IMR-90 (cell line): ENCODE measurements around the gene PMCH. TPM values are rescaled to one million over a fixed set of nuclear protein-coding genes. Genes with fewer than 3 reads are reported as not detected.

Experiments used
- ATAC-seq: fragments of 200-7000 bp; cut with Tn5 transposase; 2 replicates; pipeline ENCODE4 v1.9.1; 2020; ENCODE audit warnings: low read depth, mild to moderate bottlenecking, moderate library complexity
- BruUV-seq: library from RNA; stranded (reverse); fragments of 400-500 nt; replicated peaks from 2 replicates; lab custom pipeline; 2021; lab: Mats Ljungman, UMichigan
- CTCF ChIA-PET: fragments of 300-600 bp; formaldehyde crosslinking; extraction: SDS; loops from one replicate; lab custom pipeline; 2021; ENCODE audit warnings: antibody characterized with exemption; lab: Yijun Ruan, JAX
- POLR2A ChIA-PET: fragments of 300-600 bp; sonication (Branson Sonifier 250); formaldehyde crosslinking; loops from one replicate; lab custom pipeline; 2022; ENCODE audit warnings: antibody characterized with exemption; ENCODE audit not compliant: unreplicated experiment; lab: Charles Lee
- DNase-seq: peaks from one replicate; pipeline ENCODE4 v3.0.0; 2013
- H2AFZ ChIP-seq: replicated peaks from 2 replicates; pipeline ENCODE3; 2013; ENCODE audit warnings: low read length, mild to moderate bottlenecking; ENCODE audit not compliant: poor library complexity
- H2AK5ac ChIP-seq: 2 replicates; pipeline ENCODE4 v1.6.1; 2013; ENCODE audit warnings: low read depth, low read length, inconsistent platforms
- H2AK9ac ChIP-seq: replicated peaks from 2 replicates; pipeline ENCODE3; 2013; ENCODE audit warnings: mild to moderate bottlenecking, low read depth, low read length, moderate library complexity; ENCODE audit not compliant: poor library complexity
- H2BK120ac ChIP-seq: 2 replicates; pipeline ENCODE4 v1.6.1; 2013; ENCODE audit warnings: low read depth, low read length, inconsistent platforms
- H2BK15ac ChIP-seq: 3 replicates; pipeline ENCODE4 v1.6.1; 2013; ENCODE audit warnings: low read depth, low read length, inconsistent platforms
- H2BK20ac ChIP-seq: 2 replicates; pipeline ENCODE4 v1.6.1; 2013; ENCODE audit warnings: low read depth, mild to moderate bottlenecking, inconsistent platforms, low read length, moderate library complexity
- H2BK5ac ChIP-seq: 2 replicates; pipeline ENCODE4 v1.6.1; 2013; ENCODE audit warnings: mild to moderate bottlenecking, low read depth, low read length, inconsistent platforms; ENCODE audit not compliant: poor library complexity, severe bottlenecking
- H3K14ac ChIP-seq: replicated peaks from 2 replicates; pipeline ENCODE4 v1.6.1; 2013; ENCODE audit warnings: low read depth, low read length, inconsistent platforms
- H3K18ac ChIP-seq: 2 replicates; pipeline ENCODE4 v1.6.1; 2013; ENCODE audit warnings: low read depth, low read length, control low read depth
- H3K23ac ChIP-seq: 2 replicates; pipeline ENCODE4 v1.6.1; 2013; ENCODE audit warnings: low read depth, low read length, inconsistent platforms
- H3K27ac ChIP-seq: 2 replicates; pipeline ENCODE4 v1.5.1; 2013; ENCODE audit warnings: mild to moderate bottlenecking, control low read depth, low read length; ENCODE audit not compliant: insufficient read depth
- H3K27me3 ChIP-seq: 2 replicates; pipeline ENCODE4 v1.6.1; 2013; ENCODE audit warnings: low read length; ENCODE audit not compliant: control insufficient read depth, insufficient read depth
- H3K36me3 ChIP-seq: 2 replicates; pipeline ENCODE4 v1.6.1; 2013; ENCODE audit warnings: low read length, mixed read lengths; ENCODE audit not compliant: control insufficient read depth, insufficient read depth
- H3K4ac ChIP-seq: 2 replicates; pipeline ENCODE4 v1.6.1; 2013; ENCODE audit warnings: low read depth, low read length, inconsistent platforms
- H3K4me1 ChIP-seq: 2 replicates; pipeline ENCODE4 v1.6.1; 2013; ENCODE audit warnings: low read length, mixed read lengths; ENCODE audit not compliant: control insufficient read depth, insufficient read depth
- H3K4me2 ChIP-seq: 2 replicates; pipeline ENCODE4 v1.6.1; 2013; ENCODE audit warnings: low read depth, mild to moderate bottlenecking, control low read depth, low read length, moderate library complexity
- H3K4me3 ChIP-seq: 2 replicates; pipeline ENCODE4 v1.5.1; 2013; ENCODE audit warnings: low read depth, mild to moderate bottlenecking, control low read depth, low read length, moderate library complexity; ENCODE audit not compliant: insufficient read depth
- H3K56ac ChIP-seq: 2 replicates; pipeline ENCODE4 v1.6.1; 2013; ENCODE audit warnings: low read length, inconsistent platforms; ENCODE audit not compliant: insufficient read depth; ENCODE audit errors: extremely low read depth
- H3K79me1 ChIP-seq, 2 experiments: 2 replicates each; pipeline ENCODE4 v1.6.1; 2013; ENCODE audit warnings: low read length in 2 of 2, inconsistent platforms in 1 of 2, low read depth in 1 of 2
- H3K9ac ChIP-seq: 2 replicates; pipeline ENCODE4 v1.6.1; 2013; ENCODE audit warnings: low read depth, low read length, control low read depth
- H3K9me1 ChIP-seq: 2 replicates; pipeline ENCODE4 v1.6.1; 2013; ENCODE audit warnings: low read length, inconsistent platforms; ENCODE audit not compliant: insufficient read depth
- H3K9me3 ChIP-seq: 2 replicates; pipeline ENCODE4 v1.6.1; 2013; ENCODE audit warnings: low read length; ENCODE audit not compliant: control insufficient read depth, insufficient read depth
- H4K20me1 ChIP-seq: 2 replicates; pipeline ENCODE4 v1.6.1; 2013; ENCODE audit warnings: low read length, inconsistent platforms; ENCODE audit not compliant: insufficient read depth
- H4K5ac ChIP-seq: 2 replicates; pipeline ENCODE4 v1.6.1; 2013; ENCODE audit warnings: mild to moderate bottlenecking, low read depth, low read length, control low read depth
- H4K8ac ChIP-seq, 2 experiments: 2 replicates each; pipeline ENCODE4 v1.6.1; 2013; ENCODE audit warnings: low read depth in 2 of 2, low read length in 2 of 2, control low read depth in 1 of 2, inconsistent platforms in 1 of 2
- H4K91ac ChIP-seq: 2 replicates; pipeline ENCODE4 v1.6.1; 2013; ENCODE audit warnings: low read depth, low read length, inconsistent platforms; ENCODE audit not compliant: insufficient read depth
- BHLHE40 ChIP-seq: fragments of 150-350 bp; IDR thresholded peaks from 2 replicates; pipeline ENCODE4 v1.6.1; 2016; ENCODE audit warnings: mild to moderate bottlenecking, low read depth, low read length
- CEBPB ChIP-seq: IDR thresholded peaks from 2 replicates; pipeline ENCODE4 v1.6.1; 2012; ENCODE audit warnings: low read depth, low read length, improper control_type of control experiment
- CHD1 ChIP-seq: IDR thresholded peaks from 2 replicates; pipeline ENCODE4 v1.6.1; 2012; ENCODE audit warnings: low read depth, low read length, improper control_type of control experiment
- CTCF ChIP-seq: conservative IDR thresholded peaks from 2 replicates; pipeline ENCODE4 v1.5.1; 2012; ENCODE audit warnings: mild to moderate bottlenecking, low read depth, low read length, improper control_type of control experiment
- ELK1 ChIP-seq: fragments of 150-350 bp; IDR thresholded peaks from 2 replicates; pipeline ENCODE4 v1.6.1; 2016; ENCODE audit warnings: low read depth, mild to moderate bottlenecking, low read length, moderate library complexity, borderline replicate concordance
- FOS ChIP-seq: fragments of 150-350 bp; IDR thresholded peaks from 2 replicates; pipeline ENCODE4 v1.6.1; 2016; ENCODE audit warnings: low read depth, low read length
- MAFK ChIP-seq: IDR thresholded peaks from 2 replicates; pipeline ENCODE4 v1.6.1; 2012; ENCODE audit warnings: low read depth, low read length, improper control_type of control experiment
- MAZ ChIP-seq: IDR thresholded peaks from 2 replicates; pipeline ENCODE4 v1.6.1; 2012; ENCODE audit warnings: low read depth, mild to moderate bottlenecking, low read length, improper control_type of control experiment, moderate library complexity, borderline replicate concordance
- MXI1 ChIP-seq: IDR thresholded peaks from 2 replicates; pipeline ENCODE4 v1.6.1; 2012; ENCODE audit warnings: low read depth, mild to moderate bottlenecking, low read length, moderate library complexity, borderline replicate concordance
- NFE2L2 ChIP-seq: fragments of 150-350 bp; IDR thresholded peaks from 2 replicates; pipeline ENCODE4 v1.6.1; 2016; ENCODE audit warnings: low read depth, mild to moderate bottlenecking, low read length
- POLR2A ChIP-seq: IDR thresholded peaks from 2 replicates; pipeline ENCODE4 v1.6.1; 2012; ENCODE audit warnings: mild to moderate bottlenecking, low read depth, low read length
- RAD21 ChIP-seq: IDR thresholded peaks from 2 replicates; pipeline ENCODE4 v1.6.1; 2012; ENCODE audit warnings: low read length, improper control_type of control experiment
- RCOR1 ChIP-seq: IDR thresholded peaks from 2 replicates; pipeline ENCODE4 v1.6.1; 2012; ENCODE audit warnings: mild to moderate bottlenecking, low read length, improper control_type of control experiment; ENCODE audit not compliant: insufficient replicate concordance
- RFX5 ChIP-seq: IDR thresholded peaks from 2 replicates; pipeline ENCODE4 v1.8.0; 2012; ENCODE audit warnings: low read depth, mild to moderate bottlenecking, low read length, moderate library complexity
- SMC3 ChIP-seq: fragments of 150-350 bp; IDR thresholded peaks from 2 replicates; pipeline ENCODE4 v1.6.1; 2016; ENCODE audit warnings: low read depth, mild to moderate bottlenecking, antibody characterized with exemption, low read length, moderate library complexity
- USF2 ChIP-seq: fragments of 150-350 bp; IDR thresholded peaks from 2 replicates; pipeline ENCODE4 v1.6.1; 2017; ENCODE audit warnings: mild to moderate bottlenecking, antibody characterized with exemption, low read length, low read depth
- dilution Hi-C: fragments of 300-500 bp; cut with HindIII; formaldehyde crosslinking; loops from one replicate; pipeline ENCODE4 v1.14.3; 2018; ENCODE audit warnings: low sequenced_read_pairs; ENCODE audit not compliant: unreplicated experiment
- in situ Hi-C: fragments of 300-500 bp; cut with MboI; formaldehyde crosslinking; loops from 3 replicates; pipeline ENCODE4 v1.14.3; 2019; ENCODE audit warnings: low sequenced_read_pairs, inconsistent platforms, mixed read lengths
- intact Hi-C: fragments of 100-400 bp; cut with micrococcal nuclease; formaldehyde crosslinking; loops from 2 replicates; pipeline ENCODE4 v1.10.0; 2022
- polyA plus RNA-seq, 3 experiments: library from polyadenylated mRNA; depleted of rRNA; stranded (reverse); fragments of >200 nt; gene quantifications; 2 replicates each; pipeline ENCODE4 v1.2.3, GENCODE V29; 2012; ENCODE audit warnings: low replicate concordance in 1 of 3
- total RNA-seq: library from RNA; depleted of rRNA; stranded (reverse); fragments of >200 nt; gene quantifications from 2 replicates; pipeline ENCODE4 v1.2.3, GENCODE V29; 2012

The PMCH gene
- total and polyA plus RNA-seq, 2 of the 4 experiments (the other 2 are of a cell fraction) = not detected

- Histone ChIP-seq H3K9me1 (no peaks in the 10 kb centered on the region), H2BK15ac (no peak overlapping the region), H3K23ac (no peak overlapping the region), H2AK9ac (no peak overlapping the region), H3K9me3 (no peaks in the 10 kb centered on the region), H3K4me1 (peaks cover 7% of the 10 kb centered on the region), H3K14ac (no peak overlapping the region), H2BK20ac (no peak overlapping the region), H2BK120ac (peak overlapping the region; percentile 42; the same call in 1 of the 2 replicates), H3K18ac (peak overlapping the region; percentile 70), H2AK5ac (no peak overlapping the region), H3K4me3 (no peak overlapping the region), H4K91ac (no peak overlapping the region), H3K36me3 (no peaks in the 10 kb centered on the region), H2BK5ac (no peak overlapping the region), H3K27me3 (no peaks in the 10 kb centered on the region), H3K4ac (no peak overlapping the region), H2AFZ (no peak overlapping the region), H3K79me1 (no peaks in the 10 kb centered on the region), H4K5ac (no peak overlapping the region; the same call in 1 of the 2 replicates), H4K20me1 (no peaks in the 10 kb centered on the region), H4K8ac (no peak overlapping the region; a peak in 1 of 4 replicates), H3K27ac (no peak overlapping the region), H3K56ac (no peak overlapping the region), H3K9ac (no peak overlapping the region), H3K4me2 (no peak overlapping the region)
- ChIA-PET POLR2A (no interaction called here), CTCF (no interaction called here)
- TF ChIP-seq USF2 (no peak), MAZ (no peak), MAFK (no peak), POLR2A (no peak), NFE2L2 (no peak), FOS (no peak), RCOR1 (no peak), SMC3 (no peak), ELK1 (no peak), BHLHE40 (no peak), CHD1 (no peak), RAD21 (no peak), CEBPB (no peak), RFX5 (no peak), MXI1 (no peak), CTCF (no peak)
- in situ Hi-C loops (no loop called here), intact Hi-C loops (no loop called here), dilution Hi-C loops (no loop called here)
- BruUV-seq = no TSS peak
- DNase-seq = peak; percentile 28
- ATAC-seq = peak; percentile 52; the same call in 1 of the 2 replicates
Observed at GRCh38 chr12:102167821-102168604, 29.6 kb downstream of the PMCH start.
